HEK293T (cell line): ENCODE results near the gene ZCCHC24.

Experiments
- CTCF ChIA-PET: fragments of 350-600 bp; formaldehyde crosslinking; extraction: SDS; loops from one replicate; lab custom pipeline; 2021; ENCODE audit warnings: antibody characterized with exemption, inconsistent platforms; lab: Yijun Ruan, JAX
- POLR2A ChIA-PET: fragments of 350-600 bp; formaldehyde crosslinking; extraction: SDS; loops from one replicate; lab custom pipeline; 2020; ENCODE audit warnings: antibody characterized with exemption, inconsistent platforms; lab: Yijun Ruan, JAX
- DNase-seq: peaks from one replicate; pipeline ENCODE4 v3.0.0; 2012; ENCODE audit warnings: mixed read lengths; ENCODE audit errors: extremely low spot score
- ARNT ChIP-seq: fragments of 450-650 bp; IDR thresholded peaks from 2 replicates; pipeline ENCODE4 v1.6.1; 2017; ENCODE audit warnings: mild to moderate bottlenecking
- BHLHE40 ChIP-seq: fragments of 450-650 bp; IDR thresholded peaks from 2 replicates; pipeline ENCODE4 v1.6.1; 2016; ENCODE audit warnings: mild to moderate bottlenecking, moderate library complexity, borderline replicate concordance
- CTBP1 ChIP-seq: fragments of 450-650 bp; IDR thresholded peaks from 2 replicates; pipeline ENCODE4 v1.6.1; 2016; ENCODE audit warnings: borderline replicate concordance
- ELF4 ChIP-seq: fragments of 450-650 bp; IDR thresholded peaks from 2 replicates; pipeline ENCODE4 v1.6.1; 2017; ENCODE audit warnings: antibody characterized with exemption
- FOXA1 ChIP-seq: fragments of 450-650 bp; IDR thresholded peaks from 2 replicates; pipeline ENCODE4 v1.6.1; 2016; ENCODE audit warnings: mild to moderate bottlenecking
- FOXK2 ChIP-seq: fragments of 450-650 bp; IDR thresholded peaks from 2 replicates; pipeline ENCODE4 v1.6.1; 2016; ENCODE audit warnings: mild to moderate bottlenecking
- FOXM1 ChIP-seq: fragments of 450-650 bp; IDR thresholded peaks from 2 replicates; pipeline ENCODE4 v1.6.1; 2017; ENCODE audit warnings: mild to moderate bottlenecking, borderline replicate concordance
- HDGF ChIP-seq: fragments of 450-650 bp; IDR thresholded peaks from 2 replicates; pipeline ENCODE4 v1.6.1; 2017; ENCODE audit warnings: antibody characterized with exemption, borderline replicate concordance
- L3MBTL2 ChIP-seq: fragments of 450-650 bp; conservative IDR thresholded peaks from 2 replicates; pipeline ENCODE4 v1.6.1; 2016; ENCODE audit warnings: mild to moderate bottlenecking
- LEF1 ChIP-seq: fragments of 450-650 bp; IDR thresholded peaks from 2 replicates; pipeline ENCODE4 v1.6.1; 2017; ENCODE audit warnings: mild to moderate bottlenecking, borderline replicate concordance
- NFRKB ChIP-seq: fragments of 450-650 bp; IDR thresholded peaks from 2 replicates; pipeline ENCODE4 v1.6.1; 2016; ENCODE audit warnings: mild to moderate bottlenecking, moderate library complexity
- PKNOX1 ChIP-seq: fragments of 450-650 bp; IDR thresholded peaks from 2 replicates; pipeline ENCODE4 v1.6.1; 2016
- SP1 ChIP-seq: fragments of 450-650 bp; IDR thresholded peaks from 2 replicates; pipeline ENCODE4 v1.6.1; 2017
- SUZ12 ChIP-seq: fragments of 450-650 bp; IDR thresholded peaks from 2 replicates; pipeline ENCODE4 v1.6.1; 2016; ENCODE audit warnings: mild to moderate bottlenecking
- TARDBP ChIP-seq: fragments of 450-650 bp; IDR thresholded peaks from 2 replicates; pipeline ENCODE4 v1.6.1; 2016
- ZNF384 ChIP-seq: fragments of 450-650 bp; IDR thresholded peaks from 2 replicates; pipeline ENCODE4 v1.6.1; 2016

The ZCCHC24 gene

GRCh38 chr10:79427965-79428364 lies 17.5 kb downstream of the ZCCHC24 start:
- DNase-seq: no peak
- CTCF ChIA-PET: no interaction called here

GRCh38 chr10:79425074-79425532 lies 20.3 kb downstream of the ZCCHC24 start:
- TF ChIP-seq NFRKB (no peak), ARNT (no peak), SP1 (no peak), HDGF (no peak), FOXK2 (no peak), L3MBTL2 (no peak), TARDBP (no peak)
- CTCF ChIA-PET: no interaction called here
- POLR2A ChIA-PET: no interaction called here
- DNase-seq: no peak

More at GRCh38 chr10:79427965-79428364, 17.5 kb downstream of the ZCCHC24 start:
- POLR2A ChIA-PET: no interaction called here
- TF ChIP-seq FOXA1 (no peak), SUZ12 (no peak), LEF1 (no peak), BHLHE40 (no peak), L3MBTL2 (no peak), NFRKB (no peak), PKNOX1 (no peak), FOXK2 (no peak), CTBP1 (no peak)

- ChIA-PET POLR2A (no interaction called here), CTCF (no interaction called here)
- no peak for DNase-seq
- TF ChIP-seq NFRKB (no peak), BHLHE40 (no peak), FOXA1 (no peak), HDGF (no peak), FOXM1 (no peak), CTBP1 (no peak), SP1 (no peak), LEF1 (no peak), PKNOX1 (no peak), ZNF384 (no peak), L3MBTL2 (no peak)
These were observed 21.0 kb downstream of the ZCCHC24 start for GRCh38 chr10:79424221-79425073.

GRCh38 chr10:79422178-79422892 lies 23.1 kb downstream of the ZCCHC24 start:
- ChIA-PET POLR2A (no interaction called here), CTCF (interaction anchor here (0.6 to 0.7 kb wide), 2 partner anchors 10 to 23 kb away, joined by 3 read pairs; no protein-coding TSS in a partner anchor)
- no peak for DNase-seq
- no peak for TF ChIP-seq CTBP1
- TF ChIP-seq ELF4: no peak
- TF ChIP-seq NFRKB: no peak

GRCh38 chr10:79420974-79421688 lies 24.3 kb downstream of the ZCCHC24 start:
- ChIA-PET POLR2A (no interaction called here), CTCF (no interaction called here)
- no peak for DNase-seq
- TF ChIP-seq TARDBP: no peak
- TF ChIP-seq L3MBTL2: no peak
- TF ChIP-seq FOXK2: no peak
- no peak for TF ChIP-seq ELF4
- TF ChIP-seq LEF1: no peak
- TF ChIP-seq ZNF384: no peak
- TF ChIP-seq ARNT: no peak
- no peak for TF ChIP-seq PKNOX1
- TF ChIP-seq HDGF: no peak
- no peak for TF ChIP-seq SUZ12
- TF ChIP-seq BHLHE40: no peak
- no peak for TF ChIP-seq FOXA1
- TF ChIP-seq CTBP1: no peak
- TF ChIP-seq SP1: no peak
- TF ChIP-seq NFRKB: no peak
- no peak for TF ChIP-seq FOXM1
